Measurements from ENCODE around the gene CACNA2D2. TPM values are rescaled to one million over a fixed set of nuclear protein-coding genes. Genes with fewer than 3 reads are reported as not detected.

CACNA2D2 gene
- total RNA-seq, 1 experiment from 2014 or later: not detected

DNA sequence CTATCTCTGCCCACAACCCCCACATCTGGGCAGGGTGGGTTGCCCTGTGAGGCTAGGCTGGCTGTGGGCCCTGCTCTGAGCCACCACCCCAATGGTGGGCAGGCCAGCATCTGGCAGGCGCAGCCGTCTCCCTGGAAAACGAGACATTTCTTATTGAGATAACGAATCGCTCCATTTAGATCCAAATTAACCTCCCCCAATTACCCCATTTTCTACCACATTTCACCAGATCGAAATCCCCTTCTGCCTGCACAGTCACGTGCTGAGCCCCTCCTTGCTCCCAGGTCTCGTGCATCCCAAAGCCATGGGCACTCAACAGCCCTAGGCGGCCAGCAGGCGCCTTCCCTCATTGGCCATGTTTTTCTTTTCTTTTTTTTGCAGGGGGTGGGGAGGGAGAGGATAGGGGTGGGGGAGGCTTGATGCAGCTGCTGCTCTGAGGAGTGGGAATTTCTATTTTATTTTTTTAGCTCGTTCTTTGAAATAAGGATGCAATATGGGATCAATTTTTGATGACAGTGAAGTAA lies 91.1 kb downstream of the CACNA2D2 start:
- DNase-seq (ENCODE audit: low read depth in 1 of 2, low spot score in 2 of 2): no peak
- Histone ChIP-seq H3K27ac (no peak overlapping the region), H3K9me3 (replicated peaks) (no peaks in the 10 kb centered on the region), H3K27me3 (replicated peaks) (no peaks in the 10 kb centered on the region), H3K4me1 (replicated peaks) (no peaks in the 10 kb centered on the region), H3K4me3 (no peak overlapping the region), H3K36me3 (no peaks in the 10 kb centered on the region)

- Histone ChIP-seq H3K27me3 (replicated peaks) (no peaks in the 10 kb centered on the region), H3K27ac (no peak overlapping the region), H3K4me3 (no peak overlapping the region), H3K9me3 (replicated peaks) (no peaks in the 10 kb centered on the region), H3K4me1 (replicated peaks) (no peaks in the 10 kb centered on the region), H3K36me3 (no peaks in the 10 kb centered on the region)
- no peak for DNase-seq (ENCODE audit: low read depth in 1 of 2, low spot score in 2 of 2)
Measured at GRCh38 chr3:50411229-50411628, 92.2 kb downstream of the CACNA2D2 start.

GRCh38 chr3:50410608-50411139 lies 92.8 kb downstream of the CACNA2D2 start:
- H3K4me1 ChIP-seq (replicated peaks): no peaks in the 10 kb centered on the region
- no peak overlapping the region for H3K4me3 ChIP-seq
- no peak for DNase-seq (ENCODE audit: low read depth in 1 of 2, low spot score in 2 of 2)

DNA sequence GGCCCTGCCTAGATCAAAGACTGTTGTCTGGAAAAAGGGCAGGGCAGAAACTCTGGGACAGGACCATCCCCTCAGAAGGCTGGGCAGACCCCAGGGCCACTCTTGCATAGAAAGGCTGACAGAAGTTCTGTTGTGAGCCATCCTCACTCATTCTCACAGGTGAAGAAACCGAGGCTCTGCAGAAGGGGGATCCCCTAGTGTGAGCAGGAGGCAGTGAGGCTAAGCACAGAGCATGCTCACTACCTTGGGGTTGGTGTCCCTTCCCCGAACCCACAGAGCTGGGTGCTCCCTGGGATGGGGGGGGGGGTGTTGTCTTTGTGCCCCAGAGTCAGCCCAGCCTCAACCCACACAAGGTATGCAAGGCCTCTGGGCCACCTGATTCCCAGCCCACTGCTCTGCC lies 93.2 kb downstream of the CACNA2D2 start:
- DNase-seq (ENCODE audit: low read depth in 1 of 2, low spot score in 2 of 2): no peak
- Histone ChIP-seq H3K9me3 (replicated peaks) (no peaks in the 10 kb centered on the region), H3K4me3 (no peak overlapping the region), H3K27me3 (replicated peaks) (no peaks in the 10 kb centered on the region), H3K36me3 (no peaks in the 10 kb centered on the region), H3K4me1 (replicated peaks) (no peaks in the 10 kb centered on the region), H3K27ac (no peak overlapping the region)

More at GRCh38 chr3:50410608-50411139, 92.8 kb downstream of the CACNA2D2 start:
- Histone ChIP-seq H3K36me3 (no peaks in the 10 kb centered on the region), H3K9me3 (replicated peaks) (no peaks in the 10 kb centered on the region), H3K27ac (no peak overlapping the region), H3K27me3 (replicated peaks) (no peaks in the 10 kb centered on the region)

DNA sequence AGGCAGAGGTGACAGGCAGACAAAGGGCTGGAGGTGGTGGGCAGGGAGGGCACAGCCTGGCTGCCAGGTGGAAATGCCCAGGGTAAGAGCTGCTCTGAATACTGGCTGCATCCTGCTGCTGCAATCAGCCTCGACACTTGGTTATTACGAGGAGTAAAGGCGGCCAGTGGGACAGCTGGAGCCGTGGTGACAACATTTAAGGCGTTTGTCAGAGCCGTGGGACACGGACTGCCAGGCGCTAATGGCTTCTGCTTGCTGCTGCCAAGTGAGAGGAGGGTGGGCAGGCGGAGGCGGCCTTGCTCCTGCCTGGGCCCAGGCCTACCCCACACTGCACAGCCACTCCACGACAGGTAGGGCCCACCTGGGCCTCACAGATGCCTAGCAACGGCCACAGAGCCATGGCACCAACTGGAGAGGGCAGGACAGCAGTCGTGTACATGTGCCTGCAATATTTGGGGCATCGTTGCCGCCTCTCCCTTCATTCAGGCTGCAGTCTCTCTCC lies 94.9 kb downstream of the CACNA2D2 start:
- Histone ChIP-seq H3K4me1 (replicated peaks) (no peaks in the 10 kb centered on the region), H3K27me3 (replicated peaks) (no peaks in the 10 kb centered on the region), H3K36me3 (no peaks in the 10 kb centered on the region), H3K27ac (no peak overlapping the region), H3K4me3 (no peak overlapping the region), H3K9me3 (replicated peaks) (no peaks in the 10 kb centered on the region)
- DNase-seq (ENCODE audit: low read depth in 1 of 2, low spot score in 2 of 2): no peak

- H3K36me3 ChIP-seq: no peaks in the 10 kb centered on the region
Measured at GRCh38 chr3:50406487-50406886, 96.9 kb downstream of the CACNA2D2 start.

GRCh38 chr3:50405249-50405648 lies 98.2 kb downstream of the CACNA2D2 start:
- Histone ChIP-seq H3K9me3 (replicated peaks) (no peaks in the 10 kb centered on the region), H3K27me3 (replicated peaks) (0 out of 2 replicates have a peak, but pooled peaks cover 2% of the 10 kb centered on the region), H3K27ac (no peak overlapping the region), H3K36me3 (no peaks in the 10 kb centered on the region), H3K4me1 (replicated peaks) (no peaks in the 10 kb centered on the region), H3K4me3 (no peak overlapping the region)
- DNase-seq (ENCODE audit: low read depth in 1 of 2, low spot score in 2 of 2): no peak

More at GRCh38 chr3:50406487-50406886, 96.9 kb downstream of the CACNA2D2 start:
- H3K27ac ChIP-seq: no peak overlapping the region
- no peaks in the 10 kb centered on the region for H3K27me3 ChIP-seq (replicated peaks)
- no peak overlapping the region for H3K4me3 ChIP-seq
- no peak for DNase-seq (ENCODE audit: low read depth in 1 of 2, low spot score in 2 of 2)
- no peaks in the 10 kb centered on the region for H3K4me1 ChIP-seq (replicated peaks)
- no peaks in the 10 kb centered on the region for H3K9me3 ChIP-seq (replicated peaks)

DNA sequence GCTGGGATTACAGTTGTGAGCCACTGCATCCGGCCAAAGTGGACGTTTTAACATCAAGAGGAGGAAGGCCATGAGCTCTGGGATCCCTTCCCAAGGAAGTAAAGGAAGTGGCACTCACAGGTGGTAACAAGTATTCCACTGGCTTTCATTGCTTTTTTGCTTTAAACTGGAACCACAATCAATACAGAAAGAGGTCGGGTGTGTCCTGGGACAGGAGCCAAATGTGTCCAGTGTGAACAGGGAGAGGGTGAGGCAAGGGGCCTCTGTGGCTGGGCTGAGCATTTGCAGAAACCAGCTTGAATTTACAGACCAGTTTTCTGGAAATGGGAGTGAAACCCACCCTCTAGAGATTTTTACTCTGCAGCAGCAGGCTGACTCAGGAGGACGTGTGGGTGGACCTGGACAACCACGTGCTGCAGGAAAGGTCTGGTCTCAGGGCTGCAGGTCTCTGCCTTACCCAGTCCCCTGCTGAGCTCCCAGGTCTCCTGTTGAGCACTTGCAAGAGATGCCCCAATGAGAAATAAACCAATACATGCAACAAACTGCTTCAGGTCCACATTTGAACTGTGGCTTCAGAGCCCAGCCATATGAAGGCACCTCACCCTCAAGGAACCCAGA lies 101.3 kb downstream of the CACNA2D2 start:
- no peak overlapping the region for H3K27ac ChIP-seq
- H3K4me3 ChIP-seq: no peak overlapping the region
- H3K27me3 ChIP-seq (replicated peaks): 0 out of 2 replicates have a peak, but pooled peaks cover 5% of the 10 kb centered on the region
- no peaks in the 10 kb centered on the region for H3K4me1 ChIP-seq (replicated peaks)
- H3K36me3 ChIP-seq: no peaks in the 10 kb centered on the region
- no peaks in the 10 kb centered on the region for H3K9me3 ChIP-seq (replicated peaks)
- DNase-seq (ENCODE audit: low read depth in 1 of 2, low spot score in 2 of 2): no peak

DNA sequence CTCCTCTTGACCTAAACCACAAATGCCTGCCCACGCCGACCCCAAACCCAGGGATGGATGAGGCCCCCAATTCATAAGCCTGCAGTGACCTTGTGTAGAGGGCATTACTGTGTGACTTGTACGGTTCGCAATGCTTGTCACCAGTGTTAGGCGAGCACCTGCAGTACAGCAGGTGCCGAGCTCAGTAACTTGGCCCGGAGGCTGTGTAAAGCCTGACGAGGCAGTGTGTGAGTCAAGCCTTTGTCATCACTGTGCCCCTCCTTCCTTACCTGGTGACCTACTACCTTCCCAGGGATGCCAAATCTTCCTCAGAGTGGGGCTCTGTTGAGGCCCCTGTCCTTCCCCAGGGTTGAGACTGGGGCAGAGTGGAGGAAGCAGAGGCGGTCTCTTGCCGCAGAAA lies 106.9 kb downstream of the CACNA2D2 start:
- no peak for DNase-seq (ENCODE audit: low read depth in 1 of 2, low spot score in 2 of 2)

GRCh38 chr3:50395070-50395860 lies 108.2 kb downstream of the CACNA2D2 start:
- H3K4me3 ChIP-seq: no peak overlapping the region
- H3K36me3 ChIP-seq: no peaks in the 10 kb centered on the region
- no peaks in the 10 kb centered on the region for H3K9me3 ChIP-seq (replicated peaks)
- no peaks in the 10 kb centered on the region for H3K4me1 ChIP-seq (replicated peaks)
- peaks cover 12% of the 10 kb centered on the region; the same call in 1 of the 2 replicates for H3K27me3 ChIP-seq (replicated peaks)
- DNase-seq (ENCODE audit: low read depth in 1 of 2, low spot score in 2 of 2): no peak
- H3K27ac ChIP-seq: no peak overlapping the region

More for the DNA sequence above, 106.9 kb downstream of the CACNA2D2 start:
- Histone ChIP-seq H3K36me3 (no peaks in the 10 kb centered on the region), H3K27me3 (replicated peaks) (peaks cover 14% of the 10 kb centered on the region; the same call in 1 of the 2 replicates), H3K9me3 (replicated peaks) (no peaks in the 10 kb centered on the region), H3K4me3 (no peak overlapping the region), H3K4me1 (replicated peaks) (no peaks in the 10 kb centered on the region), H3K27ac (no peak overlapping the region)

- DNase-seq (ENCODE audit: low read depth in 1 of 2, low spot score in 2 of 2): no peak
- H3K4me3 ChIP-seq: no peak overlapping the region
- no peak overlapping the region for H3K27ac ChIP-seq
- no peaks in the 10 kb centered on the region for H3K9me3 ChIP-seq (replicated peaks)
- H3K4me1 ChIP-seq (replicated peaks): no peaks in the 10 kb centered on the region
- peaks cover 9% of the 10 kb centered on the region; the same call in 1 of the 2 replicates for H3K27me3 ChIP-seq (replicated peaks)
- H3K36me3 ChIP-seq: no peaks in the 10 kb centered on the region
Measured at GRCh38 chr3:50393061-50393460, 110.4 kb downstream of the CACNA2D2 start.

DNA sequence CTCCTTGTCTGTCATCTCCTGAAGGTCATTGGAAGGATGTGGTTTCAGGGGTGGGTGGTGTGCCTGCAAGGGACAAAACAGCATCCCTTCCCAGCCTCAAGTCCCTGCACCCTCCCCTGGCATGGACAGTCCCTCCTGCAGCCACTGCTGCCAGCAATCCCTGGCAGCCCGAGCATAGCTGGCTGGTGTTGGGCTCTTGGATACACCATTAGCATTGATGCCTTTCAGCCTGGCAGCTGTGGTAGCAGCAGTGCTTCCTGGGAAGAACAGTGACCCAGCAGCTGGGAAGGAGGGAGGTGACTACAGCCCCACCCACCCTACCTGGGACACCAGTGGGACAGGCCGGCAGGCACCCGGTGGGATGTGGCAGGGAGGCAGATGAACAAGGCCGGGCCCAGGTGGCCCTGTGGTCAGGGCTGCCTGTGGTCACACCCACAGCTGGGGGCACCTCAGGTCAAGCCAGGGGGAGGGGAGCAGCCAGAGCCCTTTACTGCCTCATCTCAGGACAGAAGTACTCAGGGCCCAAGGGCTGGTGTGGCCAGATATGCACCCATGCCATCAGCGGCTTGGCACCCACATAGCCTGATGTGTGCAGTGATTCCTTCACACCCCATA lies 111.2 kb downstream of the CACNA2D2 start:
- DNase-seq (ENCODE audit: low read depth in 1 of 2, low spot score in 2 of 2): no peak
- Histone ChIP-seq H3K4me3 (no peak overlapping the region), H3K4me1 (replicated peaks) (no peaks in the 10 kb centered on the region), H3K9me3 (replicated peaks) (no peaks in the 10 kb centered on the region), H3K27me3 (replicated peaks) (peaks cover 11% of the 10 kb centered on the region; the same call in 1 of the 2 replicates), H3K27ac (no peak overlapping the region), H3K36me3 (no peaks in the 10 kb centered on the region)

GRCh38 chr3:50390508-50391224 lies 112.8 kb downstream of the CACNA2D2 start:
- no peaks in the 10 kb centered on the region for H3K4me1 ChIP-seq (replicated peaks)
- H3K4me3 ChIP-seq: no peak overlapping the region
- peaks cover 11% of the 10 kb centered on the region; the same call in 1 of the 2 replicates for H3K27me3 ChIP-seq (replicated peaks)
- no peaks in the 10 kb centered on the region for H3K9me3 ChIP-seq (replicated peaks)
- DNase-seq (ENCODE audit: low read depth in 1 of 2, low spot score in 2 of 2): no peak
- H3K27ac ChIP-seq: no peak overlapping the region
- H3K36me3 ChIP-seq: no peaks in the 10 kb centered on the region

All from SJSA1 (cell line).